ENCODE results near the gene MAP1LC3A.

- TF ChIP-seq CTCF (conservative IDR thresholded peaks at IDR 0.05; ENCODE audit: low read depth, low read length) (no peak), EZH2 (IDR thresholded peaks at IDR 0.05; ENCODE audit: borderline replicate concordance, low read depth, low read length, poor library complexity, severe bottlenecking) (no peak)
These were observed 45.5 kb upstream of the MAP1LC3A start for GRCh38 chr20:34512955-34513419.
